Activated CD4-positive, alpha-beta T cell treated with anti-CD3 and anti-CD28 coated beads, Interleukin-2, amount 50 U/mL, for 4 hours (primary cell): ENCODE data around the gene RALGPS1.
"Not testable (repeated sequence)": the region's sequence is repeated elsewhere in the genome, so short reads cannot be mapped to it uniquely, and the experiment has no call there.

Experiments
- DNase-seq, 2 experiments: peaks; one replicate each; pipeline ENCODE4 v3.0.0-alpha.2; 2020

The RALGPS1 gene

GRCh38 chr9:127162046-127162863 lies 247.7 kb downstream of the RALGPS1 start:
- no peak for DNase-seq

GRCh38 chr9:127162864-127163365 lies 248.3 kb downstream of the RALGPS1 start:
- DNase-seq: no peak

- no peak for DNase-seq
Observed at GRCh38 chr9:127163409-127163808, 248.8 kb downstream of the RALGPS1 start.

GRCh38 chr9:127165116-127165515 lies 250.5 kb downstream of the RALGPS1 start:
- no peak for DNase-seq

- no peak for DNase-seq
Observed at GRCh38 chr9:127166111-127166510, 251.5 kb downstream of the RALGPS1 start.

GRCh38 chr9:127166651-127167524 lies 252.3 kb downstream of the RALGPS1 start:
- no peak for DNase-seq

GRCh38 chr9:127167560-127168326 lies 253.2 kb downstream of the RALGPS1 start:
- DNase-seq: no peak

GRCh38 chr9:127168756-127169574 lies 254.4 kb downstream of the RALGPS1 start:
- DNase-seq: no peak

GRCh38 chr9:127169575-127169883 lies 254.9 kb downstream of the RALGPS1 start:
- DNase-seq: no peak

GRCh38 chr9:127170103-127170502 lies 255.5 kb downstream of the RALGPS1 start:
- no peak for DNase-seq

GRCh38 chr9:127170652-127171051 lies 256.1 kb downstream of the RALGPS1 start:
- no peak for DNase-seq

GRCh38 chr9:127171348-127171747 lies 256.8 kb downstream of the RALGPS1 start:
- DNase-seq: not testable (repeated sequence)

GRCh38 chr9:127172066-127172707 lies 257.6 kb downstream of the RALGPS1 start:
- no peak for DNase-seq

- no peak for DNase-seq
Observed at GRCh38 chr9:127173063-127173462, 258.5 kb downstream of the RALGPS1 start.

GRCh38 chr9:127174386-127175318 lies 260.1 kb downstream of the RALGPS1 start:
- DNase-seq: no peak

GRCh38 chr9:127175319-127175715 lies 260.7 kb downstream of the RALGPS1 start:
- DNase-seq: no peak

- DNase-seq: no peak
Observed at GRCh38 chr9:127175764-127176163, 261.2 kb downstream of the RALGPS1 start.

- no peak for DNase-seq
Observed at GRCh38 chr9:127176631-127177030, 262.0 kb downstream of the RALGPS1 start.

- DNase-seq: no peak
Observed at GRCh38 chr9:127177231-127177630, 262.6 kb downstream of the RALGPS1 start.

GRCh38 chr9:127177665-127178265 lies 263.2 kb downstream of the RALGPS1 start:
- DNase-seq: no peak
